DMS53 (cell line): ENCODE data around the gene DSTN.

Source experiments
- DNase-seq: peaks from one replicate; lab custom pipeline; 2025; lab: John Stamatoyannopoulos, UW

Gene DSTN

GRCh38 chr20:17580895-17581294, 11.0 kb downstream of the DSTN start:
- DNase-seq, result no peak

GRCh38 chr20:17583126-17583525, 13.3 kb downstream of the DSTN start:
- no peak for DNase-seq

- no peak for DNase-seq
These were observed 14.8 kb downstream of the DSTN start for GRCh38 chr20:17584689-17585088.

GRCh38 chr20:17586250-17586649, 16.4 kb downstream of the DSTN start:
- DNase-seq, result no peak

GRCh38 chr20:17587148-17587547, 17.3 kb downstream of the DSTN start:
- DNase-seq, result no peak

- DNase-seq, result no peak
These were observed 17.9 kb downstream of the DSTN start for GRCh38 chr20:17587824-17588223.

GRCh38 chr20:17589161-17589834, 19.4 kb downstream of the DSTN start:
- no peak for DNase-seq

- DNase-seq, result no peak
These were observed 20.4 kb downstream of the DSTN start for GRCh38 chr20:17590245-17590644.

GRCh38 chr20:17593902-17594301, 24.0 kb downstream of the DSTN start:
- DNase-seq, result no peak

GRCh38 chr20:17594443-17594842, 24.6 kb downstream of the DSTN start:
- peak; percentile 65 for DNase-seq

GRCh38 chr20:17595856-17596255, 26.0 kb downstream of the DSTN start:
- no peak for DNase-seq

GRCh38 chr20:17598013-17598550, 28.2 kb downstream of the DSTN start:
- no peak for DNase-seq

GRCh38 chr20:17601957-17602356, 32.1 kb downstream of the DSTN start:
- no peak for DNase-seq

- DNase-seq, result no peak
These were observed 32.6 kb downstream of the DSTN start for GRCh38 chr20:17602493-17602892.

- DNase-seq, result peak; percentile 83
These were observed 35.3 kb downstream of the DSTN start for GRCh38 chr20:17605131-17605660.

GRCh38 chr20:17606001-17606400, 36.1 kb downstream of the DSTN start:
- DNase-seq, result no peak

GRCh38 chr20:17608701-17609497, 39.0 kb downstream of the DSTN start:
- DNase-seq, result no peak

- no peak for DNase-seq
These were observed 40.0 kb downstream of the DSTN start for GRCh38 chr20:17609811-17610377.

GRCh38 chr20:17610566-17611289, 40.9 kb downstream of the DSTN start:
- peak; percentile 58 for DNase-seq

- peak; percentile 77 for DNase-seq
These were observed 41.3 kb downstream of the DSTN start for GRCh38 chr20:17611290-17611539.

GRCh38 chr20:17611540-17612286, 41.8 kb downstream of the DSTN start:
- DNase-seq, result peak; percentile 52
